ENCODE measurements around the gene KCNJ15. TPM values are rescaled to one million over a fixed set of nuclear protein-coding genes. Genes with fewer than 3 reads are reported as not detected.

The KCNJ15 gene
- total RNA-seq, 3 donors from 2014 or later = 0.80 to 6.9 (median 0.98) TPM

DNA sequence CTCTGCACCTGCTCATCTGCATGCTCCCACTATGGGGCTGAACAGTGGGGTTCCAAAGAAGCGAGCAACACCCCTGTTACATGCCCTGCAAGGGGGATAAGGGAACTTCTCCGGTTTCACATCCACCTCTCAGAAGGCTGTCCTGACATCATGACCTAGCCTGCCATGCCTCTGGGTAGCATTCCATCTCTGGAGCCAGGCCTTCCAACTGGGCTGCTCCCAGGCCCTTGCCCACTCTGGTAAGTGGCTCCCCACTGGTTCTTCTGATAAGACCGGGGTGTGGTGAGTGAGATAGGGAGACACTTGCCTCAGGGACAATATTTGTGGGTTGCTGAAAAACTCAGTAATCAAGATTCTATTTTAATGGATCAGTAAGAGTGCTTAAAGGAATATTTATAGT is 57.8 kb downstream of the KCNJ15 start:
- TF ChIP-seq CTCF (IDR thresholded peaks at IDR 0.05) (no peak), POLR2A (IDR thresholded peaks at IDR 0.05) (no peak), POLR2AphosphoS5 (IDR thresholded peaks at IDR 0.05) (no peak)
- Histone ChIP-seq H3K27ac (no peak overlapping the region), H3K27me3 (no peaks in the 10 kb centered on the region), H3K36me3 (no peaks in the 10 kb centered on the region), H3K4me3 (no peak overlapping the region), H3K9me3 (no peaks in the 10 kb centered on the region), H3K4me1 (no peaks in the 10 kb centered on the region)
- intact Hi-C loops (cut with DNase I; ENCODE audit: low total_unique reads) = no loop called here
- no peak for DNase-seq (ENCODE audit: low spot score in 2 of 2)

- Histone ChIP-seq H3K27me3 (no peaks in the 10 kb centered on the region), H3K36me3 (no peaks in the 10 kb centered on the region), H3K27ac (no peak overlapping the region), H3K4me3 (no peak overlapping the region), H3K9me3 (no peaks in the 10 kb centered on the region), H3K4me1 (no peaks in the 10 kb centered on the region)
- intact Hi-C loops (cut with DNase I; ENCODE audit: low total_unique reads) = no loop called here
- DNase-seq (ENCODE audit: low spot score in 2 of 2) = no peak
- no peak for TF ChIP-seq POLR2A (IDR thresholded peaks at IDR 0.05)
- no peak for TF ChIP-seq POLR2AphosphoS5 (IDR thresholded peaks at IDR 0.05)
Observed at GRCh38 chr21:38315122-38315521, 58.3 kb downstream of the KCNJ15 start.

GRCh38 chr21:38319781-38320180 is 63.0 kb downstream of the KCNJ15 start:
- H3K9me3 ChIP-seq = no peaks in the 10 kb centered on the region
- H3K36me3 ChIP-seq = no peaks in the 10 kb centered on the region
- no peak overlapping the region for H3K4me3 ChIP-seq
- no peak overlapping the region for H3K27ac ChIP-seq
- no peak for DNase-seq (ENCODE audit: low spot score in 2 of 2)
- H3K4me1 ChIP-seq = no peaks in the 10 kb centered on the region
- intact Hi-C loops (cut with DNase I; ENCODE audit: low total_unique reads) = no loop called here
- no peak for TF ChIP-seq CTCF (IDR thresholded peaks at IDR 0.05)
- TF ChIP-seq POLR2AphosphoS5 (IDR thresholded peaks at IDR 0.05) = no peak
- no peak for TF ChIP-seq POLR2A (IDR thresholded peaks at IDR 0.05)
- H3K27me3 ChIP-seq = no peaks in the 10 kb centered on the region

DNA sequence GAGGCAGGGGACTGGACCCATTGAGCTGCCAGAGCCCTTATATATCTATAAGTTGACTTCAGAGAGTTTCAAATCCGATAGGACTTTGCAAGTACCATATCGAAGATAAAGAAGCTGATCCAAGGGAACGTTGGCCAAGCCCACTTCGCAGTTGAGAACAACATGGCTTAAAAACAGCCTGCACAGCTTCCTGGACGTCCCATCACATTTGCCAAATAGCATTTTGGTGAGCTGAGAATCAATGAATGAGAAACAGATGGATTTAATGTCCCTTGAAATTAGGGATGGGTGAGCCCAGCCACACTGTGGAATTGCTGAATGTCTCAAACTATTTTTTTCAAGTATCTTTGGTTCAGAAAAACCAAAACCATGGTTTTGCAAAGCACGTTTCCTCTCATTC is 64.8 kb downstream of the KCNJ15 start:
- H3K27ac ChIP-seq = no peak overlapping the region
- no peaks in the 10 kb centered on the region for H3K4me1 ChIP-seq
- no peaks in the 10 kb centered on the region for H3K9me3 ChIP-seq
- no peaks in the 10 kb centered on the region for H3K27me3 ChIP-seq
- H3K36me3 ChIP-seq = no peaks in the 10 kb centered on the region
- TF ChIP-seq POLR2A (IDR thresholded peaks at IDR 0.05) (no peak), POLR2AphosphoS5 (IDR thresholded peaks at IDR 0.05) (no peak), CTCF (IDR thresholded peaks at IDR 0.05) (no peak)
- intact Hi-C loops (cut with DNase I; ENCODE audit: low total_unique reads) = no loop called here
- H3K4me3 ChIP-seq = no peak overlapping the region
- DNase-seq (ENCODE audit: low spot score in 2 of 2) = no peak

DNA sequence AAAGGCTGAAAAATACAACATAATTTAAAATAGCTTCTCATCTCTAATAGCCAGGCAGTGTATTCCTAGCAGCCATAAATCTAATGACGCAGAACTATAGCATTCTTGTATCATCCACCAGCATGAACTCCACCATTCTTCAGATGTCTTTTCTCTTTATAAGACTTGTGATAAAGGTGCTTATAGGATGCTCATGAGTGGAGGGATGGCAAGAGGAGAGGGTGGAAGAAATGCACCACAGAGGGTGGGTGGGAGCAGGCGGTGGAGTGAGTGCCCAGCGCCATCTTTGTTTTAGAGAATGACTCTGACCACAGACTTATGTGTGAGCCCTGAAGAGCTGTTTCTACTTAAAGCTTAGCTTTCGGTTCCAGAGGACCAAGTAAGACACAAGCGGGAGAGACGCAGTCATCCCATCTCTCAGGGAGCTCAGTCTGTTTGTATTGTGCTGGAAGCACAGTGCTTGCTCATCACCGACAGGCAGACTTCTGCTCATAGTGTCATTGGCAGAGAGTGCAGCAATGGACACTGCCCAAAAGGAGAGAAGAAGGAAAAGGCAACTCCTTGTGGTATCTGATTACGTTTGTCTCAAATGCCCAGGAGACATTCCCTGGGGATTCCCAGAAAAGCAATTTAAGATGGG is 65.6 kb downstream of the KCNJ15 start:
- TF ChIP-seq CTCF (IDR thresholded peaks at IDR 0.05) = no peak
- TF ChIP-seq POLR2AphosphoS5 (IDR thresholded peaks at IDR 0.05) = no peak
- TF ChIP-seq POLR2A (IDR thresholded peaks at IDR 0.05) = no peak
- intact Hi-C loops (cut with DNase I; ENCODE audit: low total_unique reads) = no loop called here
- Histone ChIP-seq H3K27me3 (no peaks in the 10 kb centered on the region), H3K36me3 (no peaks in the 10 kb centered on the region), H3K4me1 (no peaks in the 10 kb centered on the region), H3K27ac (no peak overlapping the region), H3K9me3 (no peaks in the 10 kb centered on the region), H3K4me3 (no peak overlapping the region)
- DNase-seq (ENCODE audit: low spot score in 2 of 2) = no peak
